Ureter (tissue), 1 donor: Measurements from ENCODE around the gene AFG3L2. TPM values are rescaled to one million over a fixed set of nuclear protein-coding genes. Genes with fewer than 3 reads are reported as not detected.
"Not testable (repeated sequence)": the region's sequence is repeated elsewhere in the genome, so short reads cannot be mapped to it uniquely, and the experiment has no call there.

Experiments used
- DNase-seq: peaks from one replicate; pipeline ENCODE4 v3.0.0-alpha.2; 2020; ENCODE audit warnings: low spot score
- total RNA-seq: library from RNA; stranded (reverse); gene quantifications from one replicate; pipeline ENCODE4 v1.2.4, GENCODE V29; 2023
- donor health status: DM: yes; HTN: yes; CAD: no.

Gene AFG3L2
- total RNA-seq, 1 donor from 2014 or later, result 59.0 TPM

- DNase-seq, result no peak
Observed at GRCh38 chr18:12397254-12397653, 20.2 kb upstream of the AFG3L2 start.

- DNase-seq, result no peak
Observed at GRCh38 chr18:12394428-12394827, 17.4 kb upstream of the AFG3L2 start.

DNA sequence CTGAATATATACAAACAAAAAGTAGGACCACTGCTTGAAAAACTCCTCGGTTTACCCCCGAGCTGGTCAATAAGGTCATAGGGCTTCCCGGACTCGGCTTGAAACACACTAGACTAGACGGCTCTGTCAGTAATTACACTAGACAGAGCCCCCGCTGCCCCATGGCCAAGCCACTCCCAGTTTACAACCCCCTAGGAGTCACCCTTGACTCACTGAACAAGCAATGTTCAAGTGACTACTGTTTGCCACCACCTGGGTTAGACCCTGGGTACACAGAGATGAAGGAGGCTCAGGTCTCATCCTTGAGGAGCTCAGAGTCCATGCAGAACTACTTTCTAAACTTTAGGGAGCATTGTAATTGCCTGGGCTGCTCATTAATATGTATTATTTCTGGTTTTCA is 17.0 kb upstream of the AFG3L2 start:
- no peak for DNase-seq

- DNase-seq, result no peak
Observed at GRCh38 chr18:12393510-12393909, 16.5 kb upstream of the AFG3L2 start.

GRCh38 chr18:12391487-12392165 is 14.6 kb upstream of the AFG3L2 start:
- DNase-seq, result peak; percentile 62

DNA sequence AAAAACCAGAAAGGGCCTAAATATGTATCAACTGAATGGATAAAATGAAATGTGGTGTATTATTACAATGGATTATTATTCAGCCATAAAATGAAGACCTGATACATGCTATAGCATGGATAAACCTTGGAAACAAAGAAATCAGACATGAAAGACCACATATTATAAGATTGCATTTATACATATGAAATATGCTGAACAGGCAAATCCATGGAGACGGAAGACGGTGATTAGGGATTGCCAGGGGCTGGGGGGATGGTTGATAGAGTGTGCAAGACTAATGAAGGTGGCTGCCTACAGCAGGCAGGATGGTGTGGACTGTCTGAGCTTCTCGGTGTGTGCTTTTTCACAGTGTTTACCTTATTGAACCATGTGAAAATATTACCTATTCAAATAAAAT is 11.4 kb upstream of the AFG3L2 start:
- no peak for DNase-seq

DNA sequence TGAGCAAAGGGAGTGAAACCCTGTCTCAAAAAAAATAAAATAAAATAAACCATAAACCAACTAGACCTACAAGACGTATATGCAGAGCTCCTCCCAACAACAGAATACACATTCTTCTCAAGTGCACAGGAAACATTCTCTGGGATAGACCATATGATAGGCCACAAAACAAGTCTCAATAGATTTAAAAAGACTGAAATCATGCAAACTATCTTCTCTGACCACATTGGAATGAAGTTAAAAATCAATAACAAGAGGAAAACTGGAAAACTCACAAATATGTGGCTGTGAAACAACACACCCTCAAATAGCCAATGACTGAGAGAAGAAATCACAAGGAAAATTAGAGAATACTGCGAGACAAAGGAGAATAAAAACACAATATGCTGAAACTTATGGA is 7.2 kb upstream of the AFG3L2 start:
- no peak for DNase-seq

GRCh38 chr18:12383759-12384158 is 6.7 kb upstream of the AFG3L2 start:
- not testable (repeated sequence) for DNase-seq

DNA sequence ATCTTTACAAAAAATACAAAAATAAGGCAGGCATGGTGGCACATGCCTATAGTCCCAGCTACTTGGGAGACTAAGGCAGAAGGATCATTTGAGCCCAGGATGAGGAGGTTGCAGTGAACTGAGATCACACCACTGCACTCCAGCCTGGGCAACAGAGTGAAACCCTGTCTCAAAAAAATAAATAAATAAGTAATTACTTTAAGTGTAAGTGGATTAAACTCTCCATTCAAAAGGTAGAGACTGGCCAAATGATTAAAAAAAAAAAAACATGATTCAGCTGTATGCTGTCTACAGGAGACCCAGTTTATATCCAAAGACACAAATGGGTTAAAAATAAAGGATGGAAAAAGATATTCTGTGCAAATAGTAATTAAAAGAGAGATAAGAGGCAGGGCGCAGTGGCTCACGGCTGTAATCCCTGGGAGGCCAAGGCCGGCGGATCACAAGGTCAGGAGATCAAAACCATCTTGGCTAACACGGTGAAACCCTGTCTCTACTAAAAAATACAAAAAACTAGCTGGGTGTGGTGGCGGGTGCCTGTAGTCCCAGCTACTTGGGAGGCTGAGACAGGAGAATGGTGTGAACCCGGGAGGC is 5.3 kb upstream of the AFG3L2 start:
- not testable (repeated sequence) for DNase-seq

DNA sequence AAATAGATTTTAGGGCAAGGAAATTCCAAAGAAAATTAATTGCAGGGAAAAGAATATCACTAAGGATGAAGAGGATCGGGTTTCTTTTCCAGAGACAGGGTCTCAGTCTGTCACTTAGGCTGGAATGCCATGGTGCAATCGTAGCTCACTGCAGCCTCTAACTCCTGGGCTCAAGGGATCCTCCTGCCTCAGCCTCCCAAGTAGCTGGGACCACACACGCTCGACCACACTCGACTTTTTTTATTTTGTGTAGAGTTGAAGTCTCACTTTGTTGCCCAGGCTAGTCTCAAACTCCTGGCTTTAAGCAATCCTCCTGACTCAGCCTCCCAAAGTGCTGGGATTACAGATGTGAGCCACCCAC is 1.2 kb upstream of the AFG3L2 start:
- not testable (repeated sequence) for DNase-seq

DNA sequence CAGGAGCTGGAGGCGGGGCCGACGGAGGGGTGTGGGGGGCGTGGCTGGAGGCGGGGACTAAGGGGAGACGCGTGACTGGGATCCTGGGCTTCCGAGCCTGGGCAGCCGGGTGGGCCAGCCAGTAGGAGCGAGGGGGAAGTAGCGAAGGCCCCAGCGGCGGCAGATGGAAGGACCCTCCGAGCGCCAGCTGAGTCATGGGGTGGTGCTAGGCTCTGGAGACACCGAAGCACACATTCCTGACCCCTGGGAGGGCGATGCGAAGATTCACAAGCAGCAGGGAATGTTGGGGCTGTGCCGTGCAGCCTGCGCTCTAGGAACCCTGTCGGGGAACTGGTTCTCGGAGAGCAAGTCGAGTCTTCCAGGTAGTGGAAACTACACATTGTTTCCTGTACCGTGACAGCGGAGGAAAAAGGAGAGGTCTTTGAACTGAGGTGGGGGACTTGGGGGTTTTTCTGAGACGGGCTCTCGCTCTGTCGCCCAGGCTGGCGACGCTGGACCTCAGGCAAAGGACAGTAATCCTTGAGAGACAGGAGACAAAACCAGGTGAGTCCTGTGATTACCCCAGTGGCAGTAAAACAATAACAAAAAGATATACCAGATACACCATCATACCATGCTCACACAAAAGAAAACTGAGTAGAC is 650 bp upstream of the AFG3L2 start:
- DNase-seq, result no peak

- DNase-seq, result peak; percentile 56
Observed at GRCh38 chr18:12376034-12376753, 833 bp downstream of the AFG3L2 start.

- no peak for DNase-seq
Observed at GRCh38 chr18:12374401-12374800, 2.6 kb downstream of the AFG3L2 start.

- no peak for DNase-seq
Observed at GRCh38 chr18:12373771-12374116, 3.3 kb downstream of the AFG3L2 start.

DNA sequence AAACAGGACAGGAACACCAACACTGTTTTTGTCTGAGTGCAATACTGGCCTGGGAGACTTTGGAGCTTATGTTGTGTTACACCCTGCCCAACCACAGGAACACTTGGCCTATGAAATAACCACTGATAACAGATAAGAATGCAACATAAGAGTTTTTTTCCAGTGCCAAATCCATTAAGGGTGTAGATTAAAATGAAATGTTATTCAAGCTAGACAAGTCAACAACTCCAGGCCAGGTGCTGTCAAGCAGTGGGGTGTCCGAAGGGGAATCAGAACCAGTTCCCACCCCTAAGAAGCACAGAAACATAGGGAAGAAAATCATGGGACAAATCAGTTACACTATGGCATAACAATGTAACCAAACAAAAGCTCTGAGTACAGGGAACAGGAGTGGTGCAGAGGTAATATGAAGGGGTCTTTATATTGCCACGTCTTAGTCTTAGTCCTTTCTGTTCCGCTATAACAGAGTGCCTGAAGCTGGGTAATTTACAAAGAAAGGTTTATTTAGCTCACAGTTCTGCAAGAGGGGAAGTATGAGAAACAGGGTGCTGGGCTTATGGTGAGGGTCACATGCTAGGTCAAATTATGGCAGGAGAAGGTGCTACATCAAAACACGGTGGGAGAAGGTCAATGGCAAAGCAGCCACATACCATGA is 3.8 kb downstream of the AFG3L2 start:
- no peak for DNase-seq

DNA sequence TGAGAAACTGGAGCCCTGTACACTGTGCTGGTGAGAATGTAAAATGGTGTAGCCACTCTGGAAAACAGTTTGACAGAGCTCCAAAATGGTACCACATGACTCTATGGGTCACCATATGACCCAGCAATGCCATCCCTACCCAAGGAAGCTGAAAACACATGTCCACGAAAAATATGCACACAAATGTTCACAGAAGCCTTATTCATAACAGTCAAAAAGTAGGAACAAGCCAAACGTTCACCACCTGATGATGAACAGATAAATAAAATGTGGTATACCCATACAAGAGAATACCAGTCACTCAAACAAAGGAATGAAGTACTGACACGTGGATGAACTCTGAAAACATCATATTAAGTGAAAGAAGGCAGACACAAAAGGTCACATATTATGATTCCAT is 4.6 kb downstream of the AFG3L2 start:
- no peak for DNase-seq

DNA sequence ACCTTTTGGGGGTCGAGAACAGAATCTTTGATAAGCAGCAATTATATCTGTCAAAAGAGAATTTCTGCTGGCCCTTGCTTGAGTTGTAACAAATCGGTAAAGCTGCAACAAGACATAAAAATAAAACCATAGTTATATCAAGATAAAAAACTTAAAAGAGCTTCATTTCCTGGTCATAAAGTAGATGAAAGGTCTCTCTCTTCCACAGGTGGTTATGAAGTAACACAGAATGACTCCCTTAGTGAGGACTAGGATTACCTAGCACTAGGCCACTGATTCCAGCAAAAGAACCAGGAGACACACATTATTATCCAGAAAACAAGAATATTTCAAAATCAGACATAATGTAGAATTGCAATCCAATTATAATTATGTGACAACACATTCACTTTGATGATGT is 5.4 kb downstream of the AFG3L2 start:
- DNase-seq, result no peak

- no peak for DNase-seq
Observed at GRCh38 chr18:12369211-12369610, 7.8 kb downstream of the AFG3L2 start.

DNA sequence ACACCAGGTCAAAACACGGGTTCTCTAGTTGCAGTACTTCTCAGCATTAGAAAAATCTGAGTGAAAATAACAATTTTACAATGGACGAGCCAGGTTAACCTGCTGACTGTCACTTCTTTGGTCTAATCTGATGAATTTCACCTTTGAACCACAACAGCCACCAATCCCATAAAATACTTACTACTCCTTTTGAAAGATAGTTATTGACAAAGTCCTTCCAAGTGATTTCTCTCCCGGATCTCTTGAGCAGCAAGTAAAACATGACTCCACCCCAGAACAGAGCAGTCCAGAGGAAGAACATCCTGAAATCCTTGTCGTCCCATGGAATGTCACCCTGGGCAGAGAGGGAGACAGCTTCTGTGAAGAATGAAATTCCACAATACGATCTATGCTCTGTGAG is 10.2 kb downstream of the AFG3L2 start:
- no peak for DNase-seq

GRCh38 chr18:12366379-12366778 is 10.6 kb downstream of the AFG3L2 start:
- no peak for DNase-seq

- no peak for DNase-seq
Observed at GRCh38 chr18:12362473-12363174, 14.4 kb downstream of the AFG3L2 start.
